Naive thymus-derived CD8-positive, alpha-beta T cell (primary cell): ENCODE results near the gene GAGE12H. TPM values are rescaled to one million over a fixed set of nuclear protein-coding genes. Genes with fewer than 3 reads are reported as not detected.

ENCODE experiments used
- ATAC-seq, 2 donors: fragments of 150-1000 bp; cut with Tn5 transposase in 1 of 2; sonication (Bioruptor Pico), chemical (Tn5 transposase) in 1 of 2; 1 replicate in 1 of 2; 2 replicates in 1 of 2; pipeline ENCODE4 v1.10.0; 2021; ENCODE audit warnings: mild to moderate bottlenecking in 2 of 2, moderate library complexity in 2 of 2
- POLR2A ChIA-PET: fragments of 350-600 bp; sonication (Branson Sonifier 250); formaldehyde crosslinking; loops from one replicate; lab custom pipeline; 2021; ENCODE audit warnings: antibody characterized with exemption; lab: Charles Lee
- DNase-seq, 10 donors: peaks; one replicate each; pipeline versions ENCODE4 v3.0.0 to v3.0.0-alpha.2; 2020 to 2022
- H3K27ac Mint-ChIP-seq, 10 donors: one replicate each; pipeline ENCODE4 v1.8.0; 2020 to 2022; ENCODE audit warnings: mild to moderate bottlenecking in 10 of 10, mixed read lengths in 10 of 10, moderate library complexity in 4 of 10, inconsistent platforms in 1 of 10
- H3K27me3 Mint-ChIP-seq, 5 donors: one replicate each; pipeline ENCODE4 v1.8.0; 2021 to 2022; ENCODE audit warnings: mixed read lengths in 5 of 5
- H3K36me3 Mint-ChIP-seq, 3 donors: one replicate each; pipeline ENCODE4 v1.8.0; 2020 to 2022; ENCODE audit warnings: mixed read lengths in 3 of 3, mild to moderate bottlenecking in 2 of 3, inconsistent platforms in 1 of 3
- H3K4me1 Mint-ChIP-seq, 4 donors: one replicate each; pipeline ENCODE4 v1.8.0; 2021 to 2022; ENCODE audit warnings: mixed read lengths in 4 of 4
- H3K4me3 Mint-ChIP-seq, 10 donors: one replicate each; pipeline ENCODE4 v1.8.0; 2020 to 2022; ENCODE audit warnings: mild to moderate bottlenecking in 10 of 10, mixed read lengths in 10 of 10, moderate library complexity in 6 of 10, inconsistent platforms in 1 of 10
- H3K9me3 Mint-ChIP-seq, 9 donors: one replicate each; pipeline ENCODE4 v1.8.0; 2020 to 2022; ENCODE audit warnings: mixed read lengths in 9 of 9, mild to moderate bottlenecking in 3 of 9, inconsistent platforms in 1 of 9, moderate library complexity in 1 of 9
- polyA plus RNA-seq, 3 donors: library from polyadenylated mRNA; unstranded; fragments of 300-500 nt; fragmentation: Illumina TruSeq; gene quantifications; one replicate each; pipeline ENCODE4 v1.2.3, GENCODE V29; 2021
- total RNA-seq, 8 experiments: library from RNA in 2 of 8; stranded (reverse) in 2 of 8; gene quantifications; one replicate each; pipeline ENCODE4 v1.2.3 and lab custom pipeline; 2021 to 2026

Gene GAGE12H
- total and polyA plus RNA-seq, 5 experiments from 2014 or later = not detected

GRCh38 chrX:49610718-49611310, 31.1 kb downstream of the GAGE12H start:
- Mint-ChIP-seq H3K4me3 (no peak overlapping the region), H3K27me3 (no peaks in the 10 kb centered on the region), H3K36me3 (peaks cover 0 to 4% (median 0%) of the 10 kb centered on the region in 3 donors), H3K4me1 (no peaks in the 10 kb centered on the region), H3K9me3 (peaks cover 0 to 2% (median 0%) of the 10 kb centered on the region in 9 donors), H3K27ac (no peak overlapping the region)
- POLR2A ChIA-PET = no interaction called here
- ATAC-seq = no peak
- DNase-seq = no peak

GRCh38 chrX:49618574-49618973, 38.8 kb downstream of the GAGE12H start:
- H3K9me3 Mint-ChIP-seq = peaks cover 0 to 4% (median 0%) of the 10 kb centered on the region in 9 donors
- H3K27me3 Mint-ChIP-seq = peaks cover 0 to 1% (median 0%) of the 10 kb centered on the region in 5 donors
- H3K27ac Mint-ChIP-seq = no peak overlapping the region
- no peak overlapping the region for H3K4me3 Mint-ChIP-seq
- H3K4me1 Mint-ChIP-seq = no peaks in the 10 kb centered on the region
- ATAC-seq (no peak), DNase-seq (no peak)
- peaks cover 0 to 1% (median 0%) of the 10 kb centered on the region in 3 donors for H3K36me3 Mint-ChIP-seq
- POLR2A ChIA-PET = no interaction called here

- peaks cover 0 to 3% (median 1%) of the 10 kb centered on the region in 5 donors for H3K27me3 Mint-ChIP-seq
- peak overlapping the region in 1 of 10 donors; percentile 80 for H3K27ac Mint-ChIP-seq
- DNase-seq = peak in 7 of 10 donors; percentile 1 to 71 (median 34)
- peaks cover 0 to 18% (median 0%) of the 10 kb centered on the region in 9 donors for H3K9me3 Mint-ChIP-seq
- ATAC-seq = peak; percentile 70 to 76
- peak overlapping the region; percentile 52 to 85 (median 68) for H3K4me3 Mint-ChIP-seq
- peaks cover 0 to 3% (median under 1%) of the 10 kb centered on the region in 4 donors for H3K4me1 Mint-ChIP-seq
- POLR2A ChIA-PET = no interaction called here
- peaks cover 0 to 1% (median 0%) of the 10 kb centered on the region in 3 donors for H3K36me3 Mint-ChIP-seq
Measured at GRCh38 chrX:49627086-49627777, 47.5 kb downstream of the GAGE12H start.

Other genes starting within 250 kb of the GAGE12H start
- not detected for gene GAGE13, start 248.4 kb upstream of the GAGE12H start, total RNA-seq
- not detected for gene GAGE13, start 248.4 kb upstream of the GAGE12H start, polyA plus RNA-seq
- not detected for gene GAGE12C, start 47.8 kb upstream of the GAGE12H start, total RNA-seq
- gene GAGE12C, start 47.8 kb upstream of the GAGE12H start, polyA plus RNA-seq = not detected
- not detected for gene GAGE12D, start 38.2 kb upstream of the GAGE12H start, total RNA-seq
- gene GAGE12D, start 38.2 kb upstream of the GAGE12H start, polyA plus RNA-seq = not detected
- not detected for gene GAGE12E, start 28.7 kb upstream of the GAGE12H start, total RNA-seq
- not detected for gene GAGE12E, start 28.7 kb upstream of the GAGE12H start, polyA plus RNA-seq
- gene GAGE12F, start 19.1 kb upstream of the GAGE12H start, total RNA-seq = not detected
- not detected for gene GAGE12F, start 19.1 kb upstream of the GAGE12H start, polyA plus RNA-seq
- not detected for gene GAGE12G, start 9.5 kb upstream of the GAGE12H start, total RNA-seq
- not detected for gene GAGE12G, start 9.5 kb upstream of the GAGE12H start, polyA plus RNA-seq
- gene GAGE2A, start 9.5 kb downstream of the GAGE12H start, total RNA-seq = not detected
- not detected for gene GAGE2A, start 9.5 kb downstream of the GAGE12H start, polyA plus RNA-seq
- gene GAGE1, start 19.1 kb downstream of the GAGE12H start, total RNA-seq = not detected
- not detected for gene GAGE1, start 19.1 kb downstream of the GAGE12H start, polyA plus RNA-seq
- gene PAGE1, start 116.0 kb downstream of the GAGE12H start, total RNA-seq = not detected
- not detected for gene PAGE1, start 116.0 kb downstream of the GAGE12H start, polyA plus RNA-seq
- not detected for gene PAGE4, start 249.4 kb downstream of the GAGE12H start, total RNA-seq
- gene PAGE4, start 249.4 kb downstream of the GAGE12H start, polyA plus RNA-seq = not detected